ENCODE results near the gene ATRN. TPM values are rescaled to one million over a fixed set of nuclear protein-coding genes. Genes with fewer than 3 reads are reported as not detected.
"Not testable (repeated sequence)": the region's sequence is repeated elsewhere in the genome, so short reads cannot be mapped to it uniquely, and the experiment has no call there.

The ATRN gene
- total RNA-seq, 1 donor from 2014 or later: 30.6 TPM

DNA sequence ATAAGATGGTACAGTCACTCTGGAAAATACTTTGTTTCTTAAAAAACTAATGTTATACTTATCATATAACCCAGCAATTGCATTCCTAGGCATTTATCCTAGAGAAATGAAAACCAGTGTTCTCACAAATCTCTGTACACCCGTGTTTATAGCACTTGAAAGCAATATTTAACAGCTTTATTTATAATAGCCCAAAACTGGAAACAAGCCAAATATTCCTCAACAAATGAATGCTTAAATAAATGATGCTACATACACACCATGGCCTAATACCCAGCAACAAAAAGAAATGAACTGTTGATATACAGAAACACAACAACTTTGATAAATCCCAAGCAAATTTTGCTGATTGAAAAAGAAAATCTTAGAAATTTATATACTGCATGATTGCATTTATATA is 141.1 kb downstream of the ATRN start:
- no peak overlapping the region for H3K4me3 ChIP-seq (ENCODE audit: low read depth, low read length)
- H3K36me3 ChIP-seq (ENCODE audit: control insufficient read depth, insufficient read depth, low read length): no peaks in the 10 kb centered on the region
- no peaks in the 10 kb centered on the region for H3K27me3 ChIP-seq (ENCODE audit: control insufficient read depth, insufficient read depth, low read length)
- no peak for DNase-seq (ENCODE audit: low read depth)
- TF ChIP-seq, protein P1, sequence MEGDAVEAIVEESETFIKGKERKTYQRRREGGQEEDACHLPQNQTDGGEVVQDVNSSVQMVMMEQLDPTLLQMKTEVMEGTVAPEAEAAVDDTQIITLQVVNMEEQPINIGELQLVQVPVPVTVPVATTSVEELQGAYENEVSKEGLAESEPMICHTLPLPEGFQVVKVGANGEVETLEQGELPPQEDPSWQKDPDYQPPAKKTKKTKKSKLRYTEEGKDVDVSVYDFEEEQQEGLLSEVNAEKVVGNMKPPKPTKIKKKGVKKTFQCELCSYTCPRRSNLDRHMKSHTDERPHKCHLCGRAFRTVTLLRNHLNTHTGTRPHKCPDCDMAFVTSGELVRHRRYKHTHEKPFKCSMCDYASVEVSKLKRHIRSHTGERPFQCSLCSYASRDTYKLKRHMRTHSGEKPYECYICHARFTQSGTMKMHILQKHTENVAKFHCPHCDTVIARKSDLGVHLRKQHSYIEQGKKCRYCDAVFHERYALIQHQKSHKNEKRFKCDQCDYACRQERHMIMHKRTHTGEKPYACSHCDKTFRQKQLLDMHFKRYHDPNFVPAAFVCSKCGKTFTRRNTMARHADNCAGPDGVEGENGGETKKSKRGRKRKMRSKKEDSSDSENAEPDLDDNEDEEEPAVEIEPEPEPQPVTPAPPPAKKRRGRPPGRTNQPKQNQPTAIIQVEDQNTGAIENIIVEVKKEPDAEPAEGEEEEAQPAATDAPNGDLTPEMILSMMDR (IDR thresholded peaks at IDR 0.05; ENCODE audit: insufficient read depth, low read length, poor library complexity, severe bottlenecking): no peak

DNA sequence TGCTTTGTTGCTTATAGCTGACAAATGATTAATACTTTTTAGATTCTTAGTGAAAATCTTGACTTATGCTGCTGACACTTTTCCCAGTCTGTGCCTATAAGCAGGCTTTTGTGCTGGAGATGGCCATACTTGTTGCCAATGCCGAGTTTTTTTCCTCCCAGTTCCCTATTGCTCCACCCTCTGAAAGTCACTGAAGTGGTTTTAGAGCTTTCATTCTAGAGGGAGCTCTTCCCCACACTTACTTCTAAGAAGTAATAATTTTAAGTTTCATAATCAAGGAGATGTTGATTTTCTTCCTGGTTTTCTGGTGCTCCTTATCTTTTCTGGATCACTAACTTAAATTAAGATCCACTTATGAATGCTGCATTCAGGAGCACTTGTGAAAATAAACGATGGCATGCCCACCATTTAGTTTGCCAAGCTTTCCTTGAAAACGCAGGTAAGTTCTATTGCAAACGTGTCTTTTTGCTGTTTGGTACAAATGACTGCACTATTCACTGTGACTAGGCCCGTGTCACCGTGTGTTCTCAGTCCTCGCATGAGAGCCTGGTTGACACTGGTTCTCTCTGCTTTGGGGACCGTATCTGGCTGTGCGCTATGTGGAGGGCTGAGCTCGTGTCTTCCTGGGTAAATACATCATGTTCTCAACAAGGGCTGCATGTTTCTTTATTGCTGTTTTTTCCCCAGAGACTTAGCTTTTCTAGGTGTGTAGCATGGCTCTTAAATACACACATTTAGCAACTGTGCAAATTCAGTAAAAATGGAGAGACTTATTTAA is 142.2 kb downstream of the ATRN start:
- no peak overlapping the region for H3K4me3 ChIP-seq (ENCODE audit: low read depth, low read length)
- H3K36me3 ChIP-seq (ENCODE audit: control insufficient read depth, insufficient read depth, low read length): peaks cover 1% of the 10 kb centered on the region
- no peak for DNase-seq (ENCODE audit: low read depth)
- H3K27me3 ChIP-seq (ENCODE audit: control insufficient read depth, insufficient read depth, low read length): no peaks in the 10 kb centered on the region
- TF ChIP-seq, protein P1 (IDR thresholded peaks at IDR 0.05; ENCODE audit: insufficient read depth, low read length, poor library complexity, severe bottlenecking): no peak

DNA sequence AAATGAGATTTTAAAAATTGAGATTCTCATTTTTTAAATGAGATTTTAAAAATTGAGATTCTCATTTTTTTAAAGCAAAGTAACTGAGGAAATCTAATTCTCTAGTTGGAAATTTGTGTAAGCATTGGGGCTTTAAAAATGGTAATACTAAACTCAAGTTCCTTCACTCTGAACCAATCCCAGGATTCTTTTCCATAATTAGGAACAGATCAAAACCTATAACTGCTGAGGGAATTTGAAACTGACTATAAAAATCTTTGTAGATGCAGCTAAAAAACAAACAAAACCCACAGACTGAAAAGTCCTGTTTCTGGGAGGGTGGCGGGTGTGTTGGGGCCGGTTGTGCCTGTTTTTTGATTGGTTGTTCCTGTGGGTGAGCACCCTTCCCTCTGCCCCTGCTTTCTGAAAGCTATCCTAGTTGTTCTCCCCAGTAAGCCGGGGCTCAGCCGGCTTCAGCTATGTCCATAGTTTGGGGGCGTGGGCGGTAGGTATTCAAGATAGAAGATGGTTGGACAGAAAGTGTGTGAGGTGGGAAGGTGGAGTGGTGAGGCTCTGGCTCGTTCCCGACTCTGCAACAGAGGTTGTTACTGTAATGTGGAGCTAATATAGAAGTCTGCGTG is 143.1 kb downstream of the ATRN start:
- Histone ChIP-seq H3K36me3 (ENCODE audit: control insufficient read depth, insufficient read depth, low read length) (peaks cover 1% of the 10 kb centered on the region), H3K27me3 (ENCODE audit: control insufficient read depth, insufficient read depth, low read length) (no peaks in the 10 kb centered on the region), H3K4me3 (ENCODE audit: low read depth, low read length) (no peak overlapping the region)
- TF ChIP-seq, protein P1 (IDR thresholded peaks at IDR 0.05; ENCODE audit: insufficient read depth, low read length, poor library complexity, severe bottlenecking): no peak
- no peak for DNase-seq (ENCODE audit: low read depth)

- no peak for DNase-seq (ENCODE audit: low read depth)
- TF ChIP-seq, protein P1 (IDR thresholded peaks at IDR 0.05; ENCODE audit: insufficient read depth, low read length, poor library complexity, severe bottlenecking): no peak
- Histone ChIP-seq H3K4me3 (ENCODE audit: low read depth, low read length) (no peak overlapping the region), H3K27me3 (ENCODE audit: control insufficient read depth, insufficient read depth, low read length) (no peaks in the 10 kb centered on the region), H3K36me3 (ENCODE audit: control insufficient read depth, insufficient read depth, low read length) (peaks cover 1% of the 10 kb centered on the region)
Observed at GRCh38 chr20:3614466-3614865, 143.6 kb downstream of the ATRN start.

- DNase-seq (ENCODE audit: low read depth); H3K36me3 ChIP-seq (ENCODE audit: control insufficient read depth, insufficient read depth, low read length); H3K4me3 ChIP-seq (ENCODE audit: low read depth, low read length); H3K27me3 ChIP-seq (ENCODE audit: control insufficient read depth, insufficient read depth, low read length): not testable (repeated sequence)
Observed at GRCh38 chr20:3615171-3615840, 144.5 kb downstream of the ATRN start.

DNA sequence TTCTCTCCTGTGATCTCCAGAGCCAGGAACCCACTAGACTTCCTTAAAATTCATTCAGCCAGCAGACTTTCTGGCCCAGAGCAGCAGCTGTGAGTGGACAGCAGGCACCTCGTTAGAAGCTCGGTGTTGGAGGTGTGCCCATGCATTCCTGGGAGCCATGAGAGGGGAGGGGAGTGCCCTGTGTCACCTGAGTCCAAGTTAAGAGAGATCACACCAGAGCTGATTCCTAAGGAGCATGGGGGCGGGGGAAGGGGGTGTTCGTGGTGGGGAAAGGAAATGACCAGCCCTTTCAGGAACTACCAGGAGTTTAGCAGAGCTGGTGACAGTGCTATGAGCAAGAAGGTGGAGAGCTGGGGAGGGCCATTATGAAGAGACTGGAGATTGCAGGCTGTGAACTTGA is 145.4 kb downstream of the ATRN start:
- Histone ChIP-seq H3K4me3 (ENCODE audit: low read depth, low read length) (no peak overlapping the region), H3K27me3 (ENCODE audit: control insufficient read depth, insufficient read depth, low read length) (no peaks in the 10 kb centered on the region), H3K36me3 (ENCODE audit: control insufficient read depth, insufficient read depth, low read length) (peaks cover 1% of the 10 kb centered on the region)
- DNase-seq (ENCODE audit: low read depth): peak; percentile 43
- TF ChIP-seq, protein P1 (IDR thresholded peaks at IDR 0.05; ENCODE audit: insufficient read depth, low read length, poor library complexity, severe bottlenecking): no peak

All from kidney epithelial cell (primary cell).